Heart right ventricle (tissue), 16 donors: ENCODE data around the gene TBC1D23. TPM values are rescaled to one million over a fixed set of nuclear protein-coding genes. Genes with fewer than 3 reads are reported as not detected.
"Not testable (repeated sequence)": the region's sequence is repeated elsewhere in the genome, so short reads cannot be mapped to it uniquely, and the experiment has no call there.

Experiments used
- ATAC-seq, 8 donors: fragments of 200-7000 bp; cut with Tn5 transposase; one replicate each; pipeline ENCODE4 v1.9.1; 2020; ENCODE audit warnings: mild to moderate bottlenecking in 8 of 8, moderate library complexity in 8 of 8, moderate number of reproducible peaks in 1 of 8
- DNase-seq, 2 donors: peaks; one replicate each; pipeline ENCODE4 v3.0.0-alpha.2; 2020
- H3K27ac ChIP-seq, 10 donors: fragments of 200-600 bp; sonication (generic) in 2 of 10; one replicate each; pipeline versions ENCODE4 v1.5.0 to v1.8.0; 2020 to 2022; ENCODE audit warnings: mild to moderate bottlenecking in 3 of 10
- H3K27me3 ChIP-seq, 7 donors: fragments of 200-600 bp; one replicate each; pipeline ENCODE4 v1.8.0; 2021 to 2022; ENCODE audit warnings: mild to moderate bottlenecking in 2 of 7
- H3K36me3 ChIP-seq, 9 donors: fragments of 200-600 bp; sonication (generic) in 1 of 9; one replicate each; pipeline versions ENCODE4 v1.5.0 to v1.8.0; 2020 to 2022; ENCODE audit warnings: mild to moderate bottlenecking in 2 of 9
- H3K4me1 ChIP-seq, 9 donors: fragments of 200-600 bp; sonication (generic) in 1 of 9; one replicate each; pipeline versions ENCODE4 v1.5.0 to v1.8.0; 2020 to 2022; ENCODE audit warnings: mild to moderate bottlenecking in 4 of 9
- H3K4me3 ChIP-seq, 10 donors: fragments of 200-600 bp; sonication (generic) in 2 of 10; one replicate each; pipeline versions ENCODE4 v1.5.0 to v1.8.0; 2020 to 2022; ENCODE audit warnings: mild to moderate bottlenecking in 7 of 10, moderate library complexity in 2 of 10
- H3K9me3 ChIP-seq, 11 donors: fragments of 200-600 bp in 10 of 11; sonication (generic) in 2 of 11; one replicate each; pipeline versions ENCODE4 v1.5.0 to v1.8.0; 2013 to 2022; ENCODE audit warnings: mild to moderate bottlenecking in 2 of 11, control low read depth in 1 of 11, moderate library complexity in 1 of 11
- whole genome bisulfite sequencing, 2 donors: extraction: QIAGEN DNeasy Blood & Tissue Kit; methylation state at CpG; one replicate each; pipeline ENCODE4 v1.1.7; 2013; ENCODE audit warnings: inconsistent platforms in 1 of 2; 5-methylcytosine and 5-hydroxymethylcytosine counted together
- intact Hi-C, 10 donors: fragments of 100-400 bp; cut with DNase I; formaldehyde crosslinking; loops; one replicate each; pipeline versions ENCODE4 v1.11.1 to v1.14.2; 2022
- polyA plus RNA-seq, 2 donors: library from polyadenylated mRNA; stranded (reverse); fragments of 200-250 nt; gene quantifications; one replicate each; pipeline ENCODE4 v1.2.3, GENCODE V29; 2013
- total RNA-seq, 10 donors: library from RNA; stranded (reverse); fragmentation: NEBNext Ultra II Directional in 3 of 10; extraction: Animal tissue kit (Norgen Biotek cat#: 25700) in 3 of 10; gene quantifications; one replicate each; pipeline versions ENCODE4 v1.2.1 to v1.2.4, GENCODE V29; 2021 to 2023
- TF ChIP-seq, protein P1 (sequence below), 9 donors: fragments of 200-600 bp; sonication (generic) in 2 of 9; IDR thresholded peaks; one replicate each; pipeline versions ENCODE4 v1.5.0 to v1.8.0; 2021 to 2022; ENCODE audit warnings: antibody characterized with exemption in 9 of 9, mild to moderate bottlenecking in 5 of 9, moderate library complexity in 1 of 9
- donor health status: Arrhythmogenic right ventricular cardiomyopathy.
- donor health status: ischemic (EF 13 %, LVEDD 7.1; RV severe dilation, severe dysfunction).
- donor health status: healthy with polysubstance abuse.
- donor health status: DM: no; HTN: yes; CAD: no.
- donor health status: DM: no; HTN: no; CAD: no.
- donor health status: ischemic (EF 25% LVEDD 6.9; RV normal size, moderate dysfunction).
- donor health status: ischemic (EF 25% LVEDD 5.7; RV mildly dilated, moderate dysfunction).
- donor health status: healthy.
- donor health status: DM: yes; HTN: yes; CAD: no.
- donor health status: Ischemic cardiomyopathy.
- donor health status: ischemic (EF 35%, LVEDD 5.7; RV mildly dilated, moderate dysfunction).
- donor health status: nonischemic (EF 11% LVEDD 7.7; RV severe dilation, severe dysfunction).
- donor health status: DM: yes; HTN: yes; CAD: no.
- donor health status: PGD.
- donor health status: ischemic (EF 29% LVEDD 5.4; RV normal size, mild dysfunction).
- donor health status: nonischemic (EF 23%, LVEDD 6.1; RV moderate dilation, normal function).

TBC1D23 gene
- total and polyA plus RNA-seq, 12 donors: 18.8 to 40.4 (median 28.7) TPM

DNA sequence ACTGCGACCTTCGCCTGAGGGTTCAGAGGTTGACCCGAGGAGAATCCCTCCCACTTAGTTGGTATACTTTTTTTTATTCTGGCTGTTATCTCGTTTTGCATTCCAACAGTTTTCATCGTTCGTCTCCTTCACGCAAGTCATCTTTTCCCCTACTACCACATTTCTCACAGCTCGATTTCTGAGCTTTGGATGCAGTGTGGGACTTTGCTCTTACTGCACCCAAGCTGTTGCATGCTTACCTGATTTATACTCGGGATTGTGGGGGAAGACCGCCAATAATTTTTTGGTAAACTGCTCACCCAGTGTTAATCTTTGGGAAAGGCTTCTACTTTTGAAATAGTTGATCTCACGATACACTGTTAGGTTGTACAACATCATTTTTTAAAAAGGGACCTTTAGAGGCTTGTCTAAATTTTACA is 702 bp downstream of the TBC1D23 start:
- H3K27ac ChIP-seq: peak overlapping the region; percentile 85 to 99 (median 94)
- H3K27me3 ChIP-seq: no peaks in the 10 kb centered on the region
- no peaks in the 10 kb centered on the region for H3K9me3 ChIP-seq
- ATAC-seq (no peak), DNase-seq (no peak)
- peaks cover 0 to 74% (median 59%) of the 10 kb centered on the region in 9 donors for H3K4me1 ChIP-seq
- intact Hi-C loops: loop anchor here in 2 of 10 donors (5.0 to 10.0 kb wide), 2 partner anchors 73 to 141 kb away; partner anchors contain the start of genes LNP1 (in 1 of the 2), NIT2 (in 1 of the 2) and TOMM70 (in 1 of the 2)
- peak overlapping the region; percentile 82 to 99 (median 96) for H3K4me3 ChIP-seq
- TF ChIP-seq, protein P1, sequence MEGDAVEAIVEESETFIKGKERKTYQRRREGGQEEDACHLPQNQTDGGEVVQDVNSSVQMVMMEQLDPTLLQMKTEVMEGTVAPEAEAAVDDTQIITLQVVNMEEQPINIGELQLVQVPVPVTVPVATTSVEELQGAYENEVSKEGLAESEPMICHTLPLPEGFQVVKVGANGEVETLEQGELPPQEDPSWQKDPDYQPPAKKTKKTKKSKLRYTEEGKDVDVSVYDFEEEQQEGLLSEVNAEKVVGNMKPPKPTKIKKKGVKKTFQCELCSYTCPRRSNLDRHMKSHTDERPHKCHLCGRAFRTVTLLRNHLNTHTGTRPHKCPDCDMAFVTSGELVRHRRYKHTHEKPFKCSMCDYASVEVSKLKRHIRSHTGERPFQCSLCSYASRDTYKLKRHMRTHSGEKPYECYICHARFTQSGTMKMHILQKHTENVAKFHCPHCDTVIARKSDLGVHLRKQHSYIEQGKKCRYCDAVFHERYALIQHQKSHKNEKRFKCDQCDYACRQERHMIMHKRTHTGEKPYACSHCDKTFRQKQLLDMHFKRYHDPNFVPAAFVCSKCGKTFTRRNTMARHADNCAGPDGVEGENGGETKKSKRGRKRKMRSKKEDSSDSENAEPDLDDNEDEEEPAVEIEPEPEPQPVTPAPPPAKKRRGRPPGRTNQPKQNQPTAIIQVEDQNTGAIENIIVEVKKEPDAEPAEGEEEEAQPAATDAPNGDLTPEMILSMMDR (IDR thresholded peaks at IDR 0.05): no peak
- H3K36me3 ChIP-seq: no peaks in the 10 kb centered on the region
- 2 to 4% methylated on average over 11 of the region's 11 CpGs for WGBS, 2 donors

DNA sequence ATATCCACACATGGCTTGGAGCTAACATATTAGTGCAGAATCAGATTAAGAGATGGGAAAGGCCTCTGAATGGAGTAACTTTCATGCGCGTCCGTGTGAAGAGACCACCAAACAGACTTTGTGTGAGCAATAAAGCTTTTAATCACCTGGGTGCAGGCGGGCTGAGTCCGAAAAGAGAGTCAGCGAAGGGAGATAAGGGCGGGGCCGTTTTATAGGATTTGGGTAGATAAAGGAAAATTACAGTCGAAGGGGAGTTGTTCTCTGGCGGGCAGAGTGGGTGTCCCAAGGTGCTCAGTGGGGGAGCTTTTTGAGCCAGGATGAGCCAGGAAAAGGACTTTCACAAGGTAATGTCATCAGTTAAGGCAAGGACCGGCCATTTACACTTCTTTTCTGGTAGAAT is 2.1 kb downstream of the TBC1D23 start:
- peaks cover 0 to 78% (median 57%) of the 10 kb centered on the region in 9 donors for H3K4me1 ChIP-seq

DNA sequence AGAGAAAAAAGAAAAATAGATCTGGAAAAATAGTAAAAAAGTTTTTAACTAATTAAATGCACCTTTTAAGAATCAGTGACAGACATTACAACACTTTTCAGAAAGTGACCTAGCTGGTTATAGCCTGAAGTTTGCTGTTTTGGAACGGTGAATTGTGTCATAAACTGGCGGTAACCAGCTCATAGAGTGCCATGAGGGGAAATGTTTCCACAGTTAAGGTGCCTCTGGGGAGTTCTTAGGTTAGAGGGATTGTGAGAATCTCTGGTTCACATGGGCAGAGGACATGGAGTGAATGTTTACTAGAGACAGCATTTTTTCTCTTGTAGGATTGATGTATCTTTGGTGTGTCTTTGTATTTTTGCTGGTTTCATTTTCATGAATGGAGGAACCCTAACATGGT is 2.8 kb downstream of the TBC1D23 start:
- no peak for DNase-seq
- H3K4me3 ChIP-seq: no peak overlapping the region
- H3K36me3 ChIP-seq: no peaks in the 10 kb centered on the region
- H3K9me3 ChIP-seq: no peaks in the 10 kb centered on the region
- H3K27ac ChIP-seq: no peak overlapping the region
- no peak for ATAC-seq
- intact Hi-C loops: loop anchor here in 2 of 10 donors (5.0 to 10.0 kb wide), 2 partner anchors 71 to 139 kb away; partner anchors contain the start of genes LNP1 (in 1 of the 2), NIT2 (in 1 of the 2) and TOMM70 (in 1 of the 2)
- no peaks in the 10 kb centered on the region for H3K27me3 ChIP-seq
- peaks cover 0 to 84% (median 64%) of the 10 kb centered on the region in 9 donors for H3K4me1 ChIP-seq
- TF ChIP-seq, protein P1 (IDR thresholded peaks at IDR 0.05): no peak
- 72 to 80% methylated on average over 2 of the region's 2 CpGs for WGBS, 2 donors

More for the DNA sequence above, 2.1 kb downstream of the TBC1D23 start:
- not testable (repeated sequence) for H3K4me3 ChIP-seq, ATAC-seq, H3K9me3 ChIP-seq, H3K36me3 ChIP-seq, H3K27me3 ChIP-seq, H3K27ac ChIP-seq, DNase-seq
- intact Hi-C loops: loop anchor here in 2 of 10 donors (5.0 to 10.0 kb wide), 2 partner anchors 72 to 139 kb away; partner anchors contain the start of genes LNP1 (in 1 of the 2), NIT2 (in 1 of the 2) and TOMM70 (in 1 of the 2)
- 78 to 83% methylated on average over 11 of the region's 11 CpGs for WGBS, 2 donors

DNA sequence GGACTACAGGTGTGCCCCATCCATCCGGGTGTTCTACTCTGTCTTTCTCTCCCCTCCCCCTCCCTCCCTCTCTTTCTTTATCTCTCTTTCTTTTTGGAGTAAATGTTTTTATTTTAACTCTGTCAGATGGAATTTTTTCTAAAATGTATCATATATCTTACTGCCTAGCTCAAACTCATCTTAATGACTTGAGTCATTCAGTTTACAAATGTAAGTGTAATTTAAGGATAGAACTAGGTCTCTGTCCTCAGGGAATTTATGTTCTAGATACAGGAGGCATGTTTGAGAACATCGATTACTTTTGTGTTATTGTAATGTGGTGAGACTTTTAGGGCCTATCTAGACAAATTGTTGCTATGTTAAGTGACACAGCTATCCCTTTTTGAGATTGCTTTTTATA is 3.5 kb downstream of the TBC1D23 start:
- intact Hi-C loops: loop anchor here in 2 of 10 donors (5.0 to 10.0 kb wide), 2 partner anchors 71 to 138 kb away; partner anchors contain the start of genes LNP1 (in 1 of the 2), NIT2 (in 1 of the 2) and TOMM70 (in 1 of the 2)
- Histone ChIP-seq H3K36me3 (no peaks in the 10 kb centered on the region), H3K9me3 (no peaks in the 10 kb centered on the region), H3K27me3 (no peaks in the 10 kb centered on the region), H3K27ac (no peak overlapping the region), H3K4me3 (no peak overlapping the region), H3K4me1 (peaks cover 0 to 89% (median 69%) of the 10 kb centered on the region in 9 donors)
- TF ChIP-seq, protein P1 (IDR thresholded peaks at IDR 0.05): no peak
- DNase-seq (no peak), ATAC-seq (no peak)
- whole genome bisulfite sequencing, 2 donors: 53 to 56% methylated on average over 2 of the region's 2 CpGs

DNA sequence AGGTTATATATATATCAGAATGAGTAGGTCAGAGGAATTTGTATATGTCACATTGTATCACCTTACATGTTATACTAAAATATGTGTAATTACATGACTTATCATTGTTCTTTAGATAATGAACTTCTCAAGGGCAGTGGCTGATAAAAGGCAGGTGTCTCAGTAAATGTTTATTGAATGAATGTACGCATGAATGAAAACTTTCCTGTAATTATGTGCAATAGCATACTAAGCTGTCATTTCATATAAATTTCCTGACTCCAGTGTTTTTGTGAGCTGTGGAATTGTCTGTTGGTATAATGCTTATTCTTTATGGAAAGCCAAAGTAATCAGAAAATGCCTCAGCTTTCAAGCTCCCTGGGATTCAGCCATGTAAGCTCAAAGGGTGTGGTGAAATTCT is 4.2 kb downstream of the TBC1D23 start:
- peaks cover 0 to 89% (median 69%) of the 10 kb centered on the region in 9 donors for H3K4me1 ChIP-seq
- ATAC-seq: no peak

More for the DNA sequence above, 4.2 kb downstream of the TBC1D23 start:
- Histone ChIP-seq H3K9me3 (no peaks in the 10 kb centered on the region), H3K36me3 (no peaks in the 10 kb centered on the region), H3K27me3 (no peaks in the 10 kb centered on the region), H3K4me3 (no peak overlapping the region), H3K27ac (no peak overlapping the region)
- DNase-seq: no peak
- TF ChIP-seq, protein P1 (IDR thresholded peaks at IDR 0.05): no peak
- intact Hi-C loops: loop anchor here in 1 of 10 donors (10.0 kb wide), 1 partner anchor 70 kb away; the partner anchor contains the start of gene NIT2
- 87 to 92% methylated on average over 1 of the region's 1 CpG for WGBS, 2 donors
